Medulla oblongata (tissue), 1 donor: ENCODE measurements around the gene C10orf71.

Experiments used
- DNase-seq: peaks from one replicate; pipeline ENCODE4 v3.0.0-alpha.2; 2015; ENCODE audit errors: extremely low spot score

C10orf71 gene

GRCh38 chr10:49361178-49361554 is 62.2 kb downstream of the C10orf71 start:
- DNase-seq, result no peak

- DNase-seq, result no peak
Observed at GRCh38 chr10:49361735-49362568, 63.0 kb downstream of the C10orf71 start.

- peak; percentile 69 for DNase-seq
Observed at GRCh38 chr10:49362596-49363260, 63.8 kb downstream of the C10orf71 start.

GRCh38 chr10:49363309-49364031 is 64.5 kb downstream of the C10orf71 start:
- no peak for DNase-seq

GRCh38 chr10:49364051-49364450 is 65.1 kb downstream of the C10orf71 start:
- no peak for DNase-seq

- no peak for DNase-seq
Observed at GRCh38 chr10:49364747-49365146, 65.8 kb downstream of the C10orf71 start.

- no peak for DNase-seq
Observed at GRCh38 chr10:49365275-49365674, 66.3 kb downstream of the C10orf71 start.

GRCh38 chr10:49365675-49366415 is 66.9 kb downstream of the C10orf71 start:
- DNase-seq, result no peak

- DNase-seq, result no peak
Observed at GRCh38 chr10:49366460-49366859, 67.5 kb downstream of the C10orf71 start.

- DNase-seq, result no peak
Observed at GRCh38 chr10:49367600-49367999, 68.6 kb downstream of the C10orf71 start.

- no peak for DNase-seq
Observed at GRCh38 chr10:49368256-49368655, 69.3 kb downstream of the C10orf71 start.

GRCh38 chr10:49369216-49370162 is 70.5 kb downstream of the C10orf71 start:
- no peak for DNase-seq

GRCh38 chr10:49370326-49371100 is 71.5 kb downstream of the C10orf71 start:
- DNase-seq, result no peak

- DNase-seq, result no peak
Observed at GRCh38 chr10:49371967-49372366, 73.0 kb downstream of the C10orf71 start.

- DNase-seq, result no peak
Observed at GRCh38 chr10:49373361-49373760, 74.4 kb downstream of the C10orf71 start.

GRCh38 chr10:49374740-49375139 is 75.8 kb downstream of the C10orf71 start:
- DNase-seq, result no peak

- DNase-seq, result no peak
Observed at GRCh38 chr10:49375611-49376010, 76.6 kb downstream of the C10orf71 start.
